Endothelial cell of umbilical vein (primary cell): ENCODE measurements around the gene SPG21. TPM values are rescaled to one million over a fixed set of nuclear protein-coding genes. Genes with fewer than 3 reads are reported as not detected.

ENCODE experiments used
- BruUV-seq: library from RNA; stranded (reverse); fragments of 400-500 nt; replicated peaks from 2 replicates; lab custom pipeline; 2021; lab: Mats Ljungman, UMichigan
- CTCF ChIA-PET: fragments of 300-600, 350-600 bp; sonication (Branson Sonifier 250); formaldehyde crosslinking; loops from one replicate; lab custom pipeline; 2021; ENCODE audit warnings: antibody characterized with exemption, inconsistent platforms; lab: Charles Lee
- POLR2A ChIA-PET: fragments of 300-600, 350-600 bp; sonication (Branson Sonifier 250); formaldehyde crosslinking; loops from one replicate; lab custom pipeline; 2021; ENCODE audit warnings: antibody characterized with exemption, inconsistent platforms; lab: Charles Lee
- DNase-seq: peaks from one replicate; pipeline ENCODE4 v3.0.0-alpha.2; 2011; ENCODE audit warnings: low read depth, low spot score
- FAIRE-seq: peaks from 2 replicates; lab custom pipeline; 2011; peaks lifted over from hg19 to GRCh38; lab: Jason Lieb, UNC
- H2AFZ ChIP-seq: 2 replicates; pipeline ENCODE4 v1.6.0; 2012; ENCODE audit warnings: low read depth, low read length, control low read depth, inconsistent platforms
- H3K27ac ChIP-seq: 2 replicates; pipeline ENCODE4 v1.5.1; 2011; ENCODE audit warnings: low read depth, mild to moderate bottlenecking, control low read depth, low read length, moderate library complexity; ENCODE audit not compliant: insufficient read depth
- H3K27me3 ChIP-seq, 2 experiments: 2 replicates each; pipeline versions ENCODE4 v1.6.0 to v1.6.1; 2011; ENCODE audit warnings: low read length in 2 of 2, mixed read lengths in 1 of 2; ENCODE audit not compliant: control insufficient read depth in 2 of 2, insufficient read depth in 2 of 2
- H3K36me3 ChIP-seq, 2 experiments: 2 replicates in 1 of 2; 3 replicates in 1 of 2; pipeline ENCODE4 v1.5.1; 2011; ENCODE audit warnings: low read length in 2 of 2, mild to moderate bottlenecking in 1 of 2, moderate library complexity in 1 of 2; ENCODE audit not compliant: control insufficient read depth in 2 of 2, insufficient read depth in 2 of 2; ENCODE audit errors: extremely low read depth in 1 of 2
- H3K4me1 ChIP-seq: 3 replicates; pipeline ENCODE4 v1.5.1; 2011; ENCODE audit warnings: mild to moderate bottlenecking, low read length; ENCODE audit not compliant: control insufficient read depth, insufficient read depth; ENCODE audit errors: extremely low read depth
- H3K4me2 ChIP-seq: 2 replicates; pipeline ENCODE4 v1.6.1; 2011; ENCODE audit warnings: low read length, control low read depth, mixed read lengths; ENCODE audit not compliant: insufficient read depth
- H3K4me3 ChIP-seq, 3 experiments: fragments of 200-600 bp in 1 of 3; sonication (generic), shearing (Covaris generic) in 1 of 3; replicated peaks in 1 of 3; 2 replicates each; pipeline ENCODE4 v1.5.1; 2011 to 2016; ENCODE audit warnings: control low read depth in 3 of 3, low read length in 3 of 3, mild to moderate bottlenecking in 2 of 3, inconsistent platforms in 1 of 3, low read depth in 1 of 3, moderate library complexity in 1 of 3; ENCODE audit not compliant: insufficient read depth in 1 of 3
- H3K79me2 ChIP-seq: 2 replicates; pipeline ENCODE4 v1.6.0; 2012; ENCODE audit warnings: low read length, inconsistent platforms; ENCODE audit not compliant: control insufficient read depth, insufficient read depth
- H3K9ac ChIP-seq: replicated peaks from 2 replicates; pipeline ENCODE3; 2011; ENCODE audit warnings: low read length, control low read depth; ENCODE audit not compliant: insufficient read depth; ENCODE audit errors: extremely low read depth
- H3K9me1 ChIP-seq: replicated peaks from 3 replicates; pipeline ENCODE4 v1.6.0; 2011; ENCODE audit warnings: mild to moderate bottlenecking, low read length; ENCODE audit not compliant: control insufficient read depth, insufficient read depth; ENCODE audit errors: extremely low read depth
- H3K9me3 ChIP-seq: replicated peaks from 2 replicates; pipeline ENCODE4 v1.5.1; 2012; ENCODE audit warnings: low read length, inconsistent platforms; ENCODE audit not compliant: control insufficient read depth, insufficient read depth
- H4K20me1 ChIP-seq: replicated peaks from 2 replicates; pipeline ENCODE3; 2011; ENCODE audit warnings: mild to moderate bottlenecking, low read length; ENCODE audit not compliant: control insufficient read depth, insufficient read depth; ENCODE audit errors: extremely low read depth
- EZH2 ChIP-seq: IDR thresholded peaks from 2 replicates; pipeline ENCODE4 v1.6.1; 2012; ENCODE audit warnings: borderline replicate concordance, low read depth, mild to moderate bottlenecking, moderate library complexity, low read length, inconsistent platforms; ENCODE audit not compliant: severe bottlenecking
- FOS ChIP-seq: IDR thresholded peaks from 2 replicates; pipeline ENCODE4 v1.6.1; 2011; ENCODE audit warnings: mild to moderate bottlenecking, low read length, moderate library complexity, borderline replicate concordance; ENCODE audit not compliant: insufficient read depth
- GATA2 ChIP-seq: IDR thresholded peaks from 2 replicates; pipeline ENCODE4 v1.7.0; 2011; ENCODE audit warnings: low read depth, mild to moderate bottlenecking, moderate library complexity, mixed read lengths, low read length; ENCODE audit not compliant: insufficient read length, insufficient read depth
- JUN ChIP-seq: IDR thresholded peaks from 2 replicates; pipeline ENCODE4 v1.6.1; 2011; ENCODE audit warnings: borderline replicate concordance, low read depth; ENCODE audit not compliant: insufficient read length, insufficient read depth
- MYC ChIP-seq: IDR thresholded peaks from one replicate; pipeline ENCODE4 v1.6.1; 2011; ENCODE audit warnings: mild to moderate bottlenecking, low read depth, low read length
- POLR2A ChIP-seq: IDR thresholded peaks from 2 replicates; pipeline ENCODE4 v1.6.1; 2012; ENCODE audit warnings: low read depth, mild to moderate bottlenecking, control low read depth, low read length
- POLR2AphosphoS5 ChIP-seq: IDR thresholded peaks from 2 replicates; pipeline ENCODE4 v1.6.1; 2012; ENCODE audit warnings: low read depth, mild to moderate bottlenecking, control low read depth, low read length, moderate library complexity; ENCODE audit not compliant: insufficient read depth
- dilution Hi-C: fragments of 300-500 bp; cut with MboI; formaldehyde crosslinking; loops from one replicate; pipeline ENCODE4 v1.15.0; 2019; ENCODE audit warnings: low sequenced_read_pairs; ENCODE audit not compliant: extremely low pct_ligation_motif_present
- intact Hi-C: fragments of 100-400 bp; cut with micrococcal nuclease; formaldehyde crosslinking; loops from one replicate; pipeline ENCODE4 v1.10.0; 2022
- polyA plus RNA-seq, 4 experiments: library from polyadenylated mRNA; depleted of rRNA in 3 of 4; stranded (reverse) in 3 of 4; unstranded in 1 of 4; fragments of >200 nt; gene quantifications; 2 replicates each; pipeline versions ENCODE4 v1.2.1 to v1.2.3, GENCODE V29; 2011 to 2012; ENCODE audit warnings: missing spikeins in 1 of 4
- total RNA-seq: library from RNA; stranded (reverse); gene quantifications from 2 replicates; pipeline ENCODE4 v1.2.3, GENCODE V29; 2021
- TF ChIP-seq, protein P1 (sequence below), 2 donors: IDR thresholded peaks; 1 replicate in 1 of 2; 2 replicates in 1 of 2; pipeline ENCODE4 v1.5.1; 2011; ENCODE audit warnings: low read length in 2 of 2, mild to moderate bottlenecking in 2 of 2, moderate library complexity in 2 of 2, control low read depth in 1 of 2, inconsistent platforms in 1 of 2, low read depth in 1 of 2; ENCODE audit not compliant: insufficient read depth in 1 of 2; ENCODE audit errors: extremely low read depth in 1 of 2
- TF ChIP-seq, protein P2 (sequence below): IDR thresholded peaks from 2 replicates; pipeline ENCODE4 v1.6.1; 2011; ENCODE audit not compliant: insufficient read depth, insufficient read length

The SPG21 gene
- total and polyA plus RNA-seq, 2 donors (not counting 3 experiments of a cell fraction or from before 2014, with no cell fraction given), result 70.2 to 82.5 TPM

DNA sequence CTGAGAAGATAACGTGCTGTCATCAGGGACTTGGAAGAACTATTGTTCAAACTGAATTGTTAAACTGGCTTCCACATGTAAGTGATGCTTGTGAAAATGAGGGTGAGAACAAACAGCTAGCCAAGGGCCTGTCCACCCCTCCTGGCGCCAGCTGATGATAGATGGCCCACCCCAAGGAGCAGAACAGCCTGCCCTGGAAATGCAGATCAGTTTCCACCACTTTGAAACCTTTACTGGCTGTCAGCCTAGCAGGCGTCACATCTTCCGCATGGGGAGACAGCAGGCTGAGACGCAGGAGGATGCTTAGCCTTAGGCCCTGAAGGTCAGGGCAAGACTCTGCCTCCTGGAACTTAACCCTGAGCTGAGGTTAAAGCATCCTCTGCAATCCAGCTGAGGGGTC is 49.1 kb upstream of the SPG21 start:
- dilution Hi-C loops, result no loop called here
- Histone ChIP-seq H3K4me3 (no peak overlapping the region), H3K9ac (no peak overlapping the region), H3K36me3 (no peaks in the 10 kb centered on the region), H3K4me1 (no peaks in the 10 kb centered on the region), H3K4me2 (no peak overlapping the region), H2AFZ (no peak overlapping the region), H3K9me1 (no peaks in the 10 kb centered on the region), H4K20me1 (no peaks in the 10 kb centered on the region), H3K9me3 (no peaks in the 10 kb centered on the region), H3K27me3 (no peaks in the 10 kb centered on the region), H3K27ac (no peak overlapping the region), H3K79me2 (no peaks in the 10 kb centered on the region)
- intact Hi-C loops, result no loop called here
- no peak for TF ChIP-seq MYC
- TF ChIP-seq POLR2AphosphoS5, result no peak
- no peak for TF ChIP-seq FOS
- ChIA-PET POLR2A (no interaction called here), CTCF (interaction anchor here (0.7 to 1.5 kb wide), 3 partner anchors 16 to 63 kb away, joined by 3 to 4 read pairs (median 3); no protein-coding TSS in a partner anchor)
- no peak for DNase-seq
- no TSS peak for BruUV-seq
- FAIRE-seq, result no peak

DNA sequence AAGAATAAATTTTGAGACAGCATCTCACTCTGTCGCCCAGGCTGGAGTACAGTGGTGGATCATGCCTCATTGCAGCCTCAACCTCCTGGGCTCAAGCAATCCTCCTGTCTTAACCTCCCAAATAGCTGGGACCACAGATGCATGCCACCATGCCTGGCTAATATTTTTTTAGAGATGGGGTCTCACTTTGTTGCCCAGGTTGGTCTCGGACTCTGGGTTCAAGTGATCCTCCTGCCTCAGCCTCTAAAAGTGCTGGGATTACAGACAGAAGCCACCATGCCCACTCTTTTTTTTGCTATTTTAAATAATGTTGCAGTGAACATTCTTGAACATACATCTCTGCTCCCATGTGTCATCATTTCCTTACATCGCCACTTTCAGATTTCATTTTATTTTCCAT is 48.7 kb upstream of the SPG21 start:
- intact Hi-C loops (no loop called here), dilution Hi-C loops (no loop called here)
- Histone ChIP-seq H3K9me1 (no peaks in the 10 kb centered on the region), H4K20me1 (no peaks in the 10 kb centered on the region), H3K27ac (no peak overlapping the region), H3K9ac (no peak overlapping the region), H3K4me1 (no peaks in the 10 kb centered on the region), H3K9me3 (no peaks in the 10 kb centered on the region), H2AFZ (no peak overlapping the region), H3K36me3 (no peaks in the 10 kb centered on the region), H3K4me2 (no peak overlapping the region), H3K27me3 (no peaks in the 10 kb centered on the region), H3K79me2 (no peaks in the 10 kb centered on the region), H3K4me3 (no peak overlapping the region)
- CTCF ChIA-PET, result interaction anchor here (0.7 to 1.5 kb wide), 2 partner anchors 39 to 63 kb away, joined by 3 read pairs; no protein-coding TSS in a partner anchor
- FAIRE-seq, result no peak
- no peak for TF ChIP-seq GATA2
- no peak for TF ChIP-seq POLR2A
- no peak for TF ChIP-seq FOS
- TF ChIP-seq, protein P1, sequence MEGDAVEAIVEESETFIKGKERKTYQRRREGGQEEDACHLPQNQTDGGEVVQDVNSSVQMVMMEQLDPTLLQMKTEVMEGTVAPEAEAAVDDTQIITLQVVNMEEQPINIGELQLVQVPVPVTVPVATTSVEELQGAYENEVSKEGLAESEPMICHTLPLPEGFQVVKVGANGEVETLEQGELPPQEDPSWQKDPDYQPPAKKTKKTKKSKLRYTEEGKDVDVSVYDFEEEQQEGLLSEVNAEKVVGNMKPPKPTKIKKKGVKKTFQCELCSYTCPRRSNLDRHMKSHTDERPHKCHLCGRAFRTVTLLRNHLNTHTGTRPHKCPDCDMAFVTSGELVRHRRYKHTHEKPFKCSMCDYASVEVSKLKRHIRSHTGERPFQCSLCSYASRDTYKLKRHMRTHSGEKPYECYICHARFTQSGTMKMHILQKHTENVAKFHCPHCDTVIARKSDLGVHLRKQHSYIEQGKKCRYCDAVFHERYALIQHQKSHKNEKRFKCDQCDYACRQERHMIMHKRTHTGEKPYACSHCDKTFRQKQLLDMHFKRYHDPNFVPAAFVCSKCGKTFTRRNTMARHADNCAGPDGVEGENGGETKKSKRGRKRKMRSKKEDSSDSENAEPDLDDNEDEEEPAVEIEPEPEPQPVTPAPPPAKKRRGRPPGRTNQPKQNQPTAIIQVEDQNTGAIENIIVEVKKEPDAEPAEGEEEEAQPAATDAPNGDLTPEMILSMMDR (IDR thresholded peaks at IDR 0.05; ENCODE audit: extremely low read depth in 1 of 2, insufficient read depth in 1 of 2, low read depth in 1 of 2, low read length in 2 of 2), result no peak
- TF ChIP-seq, protein P2, sequence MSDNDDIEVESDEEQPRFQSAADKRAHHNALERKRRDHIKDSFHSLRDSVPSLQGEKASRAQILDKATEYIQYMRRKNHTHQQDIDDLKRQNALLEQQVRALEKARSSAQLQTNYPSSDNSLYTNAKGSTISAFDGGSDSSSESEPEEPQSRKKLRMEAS, result no peak
- no peak for TF ChIP-seq MYC
- no peak for TF ChIP-seq EZH2
- no peak for TF ChIP-seq JUN
- DNase-seq, result no peak
- BruUV-seq, result no TSS peak
- POLR2A ChIA-PET, result no interaction called here
